ENCODE measurements around the gene HMMR. TPM values are rescaled to one million over a fixed set of nuclear protein-coding genes. Genes with fewer than 3 reads are reported as not detected.

HMMR gene
- total and polyA plus RNA-seq, 9 of the 15 experiments (the other 6 are each of a cell fraction or from before 2014, with no cell fraction given): 74.9 to 133 (median 90.8) TPM

GRCh38 chr5:163504079-163504931 is 43.9 kb downstream of the HMMR start (continued):
- TF ChIP-seq RREB1 (CRISPR knock-in tag; IDR thresholded peaks at IDR 0.05) (no peak), PHB2 (IDR thresholded peaks at IDR 0.05; ENCODE audit: low read depth) (no peak), ZNF449 (CRISPR knock-in tag; IDR thresholded peaks at IDR 0.05) (no peak), ZNF780A (CRISPR knock-in tag; IDR thresholded peaks at IDR 0.05) (no peak), CREB1 (IDR thresholded peaks at IDR 0.05) (no peak), CREB1 (CRISPR knock-in tag; IDR thresholded peaks at IDR 0.05) (no peak), PML (IDR thresholded peaks at IDR 0.05; ENCODE audit: low read length) (no peak), ZNF3 (CRISPR knock-in tag; IDR thresholded peaks at IDR 0.05) (no peak), AFF4 (CRISPR knock-in tag; IDR thresholded peaks at IDR 0.05) (no peak), ZBTB5 (IDR thresholded peaks at IDR 0.05) (no peak), MAX (CRISPR knock-in tag; IDR thresholded peaks at IDR 0.05) (no peak), KLF10 (CRISPR knock-in tag; IDR thresholded peaks at IDR 0.05) (no peak), MEIS2 (IDR thresholded peaks at IDR 0.05; ENCODE audit: partially characterized antibody) (no peak), HLTF (IDR thresholded peaks at IDR 0.05) (no peak), BCL6 (CRISPR knock-in tag; IDR thresholded peaks at IDR 0.05) (no peak)

All from K562 (cell line).